Calu3 (cell line): ENCODE results near the gene ARMH3. TPM values are rescaled to one million over a fixed set of nuclear protein-coding genes. Genes with fewer than 3 reads are reported as not detected.

ENCODE experiments used
- BruUV-seq: library from RNA; stranded (reverse); fragments of 400-500 nt; replicated peaks from 2 replicates; lab custom pipeline; 2021; lab: Mats Ljungman, UMichigan
- CTCF ChIA-PET: fragments of 300-600 bp; sonication (Branson Sonifier 250); formaldehyde crosslinking; loops from one replicate; lab custom pipeline; 2022; ENCODE audit warnings: antibody characterized with exemption; lab: Charles Lee
- DNase-seq: peaks from one replicate; pipeline ENCODE4 v3.0.0; 2022
- H3K27ac Mint-ChIP-seq: one replicate; pipeline ENCODE4 v1.8.0; 2022; ENCODE audit warnings: mixed read lengths; ENCODE audit not compliant: unreplicated experiment
- H3K27me3 Mint-ChIP-seq: one replicate; pipeline ENCODE4 v1.8.0; 2022; ENCODE audit warnings: mixed read lengths; ENCODE audit not compliant: unreplicated experiment
- H3K36me3 Mint-ChIP-seq: one replicate; pipeline ENCODE4 v1.8.0; 2022; ENCODE audit warnings: mild to moderate bottlenecking, moderate library complexity, mixed read lengths; ENCODE audit not compliant: insufficient read depth, unreplicated experiment
- H3K4me1 Mint-ChIP-seq: one replicate; pipeline ENCODE4 v1.8.0; 2022; ENCODE audit warnings: mild to moderate bottlenecking, low read depth, mixed read lengths; ENCODE audit not compliant: unreplicated experiment
- H3K4me3 Mint-ChIP-seq: one replicate; pipeline ENCODE4 v1.8.0; 2022; ENCODE audit warnings: mild to moderate bottlenecking, low read depth, moderate library complexity, mixed read lengths; ENCODE audit not compliant: unreplicated experiment
- H3K9me3 Mint-ChIP-seq: one replicate; pipeline ENCODE4 v1.8.0; 2022; ENCODE audit warnings: low read depth, mixed read lengths; ENCODE audit not compliant: unreplicated experiment
- CTCF ChIP-seq: fragments of 200-600 bp; IDR thresholded peaks from one replicate; pipeline ENCODE4 v1.8.0; 2022; ENCODE audit warnings: antibody characterized with exemption; ENCODE audit not compliant: unreplicated experiment
- intact Hi-C: fragments of 100-400 bp; cut with micrococcal nuclease; formaldehyde crosslinking; loops from one replicate; pipeline ENCODE4 v1.10.0; 2022; ENCODE audit not compliant: unreplicated experiment
- total RNA-seq: library from RNA; stranded (reverse); gene quantifications from 2 replicates; pipeline ENCODE4 v1.2.3, GENCODE V29; 2022

The ARMH3 gene
- total RNA-seq, 1 experiment from 2014 or later, result 14.1 TPM

DNA sequence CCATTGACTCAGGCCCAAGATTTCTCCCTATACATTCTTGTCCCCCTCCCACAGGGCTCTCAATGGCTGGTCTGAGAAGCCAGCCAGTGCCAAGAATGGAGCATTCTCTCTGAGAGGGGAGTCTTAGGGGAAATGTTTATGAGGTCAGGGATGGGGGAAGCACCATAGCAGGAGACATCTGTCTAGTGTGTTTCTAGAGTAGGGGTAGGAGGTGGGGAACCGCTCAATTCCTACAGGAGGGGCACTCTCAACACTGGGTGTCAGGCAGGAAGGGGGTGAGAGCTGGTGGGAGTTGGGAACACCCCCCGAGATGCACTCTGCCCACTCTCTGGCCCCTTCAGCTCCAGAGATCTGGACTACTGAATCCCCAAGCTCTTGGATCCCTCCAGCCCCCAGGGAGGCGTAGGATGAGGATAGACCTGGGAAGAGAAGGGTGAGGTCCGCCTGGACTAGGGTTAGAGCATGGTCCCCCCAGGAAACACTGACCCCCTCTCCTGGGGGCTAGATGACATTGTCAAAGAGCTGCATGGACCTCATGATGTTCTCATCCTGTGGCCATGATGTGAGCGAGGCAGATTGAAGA, 229.0 kb downstream of the ARMH3 start:
- H3K36me3 Mint-ChIP-seq, result peaks cover 11% of the 10 kb centered on the region
- no peaks in the 10 kb centered on the region for H3K9me3 Mint-ChIP-seq
- no peak overlapping the region for H3K27ac Mint-ChIP-seq
- no TSS peak for BruUV-seq
- TF ChIP-seq CTCF, result no peak
- intact Hi-C loops, result no loop called here
- H3K4me1 Mint-ChIP-seq, result peaks cover 10% of the 10 kb centered on the region
- DNase-seq, result no peak
- H3K4me3 Mint-ChIP-seq, result no peak overlapping the region
- CTCF ChIA-PET, result interaction anchor here (0.6 kb wide), 1 partner anchor 249 kb away, joined by 3 read pairs; no protein-coding TSS in a partner anchor
- H3K27me3 Mint-ChIP-seq, result no peaks in the 10 kb centered on the region

- Mint-ChIP-seq H3K27ac (no peak overlapping the region), H3K9me3 (no peaks in the 10 kb centered on the region), H3K4me3 (no peak overlapping the region), H3K4me1 (no peaks in the 10 kb centered on the region), H3K27me3 (no peaks in the 10 kb centered on the region), H3K36me3 (no peaks in the 10 kb centered on the region)
- no TSS peak for BruUV-seq
- no peak for TF ChIP-seq CTCF
- intact Hi-C loops, result no loop called here
- DNase-seq, result no peak
- CTCF ChIA-PET, result no interaction called here
Observed at GRCh38 chr10:101824736-101825135, 231.2 kb downstream of the ARMH3 start.

- no peaks in the 10 kb centered on the region for H3K27me3 Mint-ChIP-seq
- no peak for TF ChIP-seq CTCF
- intact Hi-C loops, result no loop called here
- TSS peak; percentile 70 for BruUV-seq
- peak; percentile 18 for DNase-seq
- peak overlapping the region; percentile 89 for H3K27ac Mint-ChIP-seq
- H3K4me3 Mint-ChIP-seq, result peak overlapping the region; percentile 90
- H3K4me1 Mint-ChIP-seq, result peaks cover 7% of the 10 kb centered on the region
- H3K36me3 Mint-ChIP-seq, result peaks cover 50% of the 10 kb centered on the region
- H3K9me3 Mint-ChIP-seq, result no peaks in the 10 kb centered on the region
- CTCF ChIA-PET, result interaction anchor here (1.1 to 2.2 kb wide), 4 partner anchors 17 to 38 kb away, joined by 4 to 22 read pairs (median 4); no protein-coding TSS in a partner anchor
Observed at GRCh38 chr10:101818872-101819633, 236.9 kb downstream of the ARMH3 start.

DNA sequence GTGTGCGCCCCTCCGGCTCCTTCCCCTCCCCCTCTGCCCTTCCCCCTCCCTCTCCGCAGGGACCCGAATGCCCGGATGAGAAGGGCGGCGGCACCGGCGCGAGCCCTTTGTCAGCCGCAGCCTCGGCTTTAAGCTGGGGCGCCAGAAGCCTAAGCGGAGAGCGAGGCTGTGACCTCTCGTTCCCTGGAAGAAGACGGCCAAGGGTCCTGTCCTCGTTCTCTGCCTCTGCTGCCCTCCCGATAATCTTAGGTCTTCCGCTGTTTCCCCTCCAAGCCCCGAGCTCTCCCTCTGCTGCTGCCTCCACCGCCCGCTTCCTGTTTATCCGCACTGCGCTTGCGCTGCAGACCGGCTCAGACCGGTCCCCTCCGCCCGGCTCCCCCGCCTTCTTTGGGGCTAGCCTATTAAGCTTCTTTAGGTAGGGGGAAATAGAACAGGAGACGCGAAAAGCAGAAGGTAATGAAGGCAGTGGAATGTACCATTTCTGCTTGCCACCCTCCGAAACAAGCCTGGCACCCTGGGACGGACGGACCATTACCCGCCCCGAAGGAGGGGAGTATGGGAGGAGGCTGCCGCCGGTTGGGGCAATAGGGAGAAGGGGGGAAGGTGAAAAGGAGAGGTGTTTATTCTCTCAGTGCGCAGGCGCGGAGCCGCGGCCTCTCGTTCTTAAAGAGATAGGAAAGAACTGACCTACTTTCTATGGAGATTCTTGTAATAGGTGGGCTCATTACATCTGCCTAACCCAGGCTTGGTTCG, 237.7 kb downstream of the ARMH3 start, which contains the start of gene OGA:
Gene OGA, minus strand, starts transcription at position 326 of the 753 bp plus-strand sequence. CDS start 422 bp downstream, outside the sequence.
- H3K27me3 Mint-ChIP-seq, result no peaks in the 10 kb centered on the region
- no peak for TF ChIP-seq CTCF
- peak; percentile 94 for DNase-seq
- intact Hi-C loops, result no loop called here
- H3K36me3 Mint-ChIP-seq, result peaks cover 52% of the 10 kb centered on the region
- BruUV-seq, result no TSS peak
- no peaks in the 10 kb centered on the region for H3K9me3 Mint-ChIP-seq
- H3K4me3 Mint-ChIP-seq, result peak within 1 kb of the TSS; percentile 90
- CTCF ChIA-PET, result interaction anchor here (1.1 to 2.2 kb wide), 4 partner anchors 18 to 37 kb away, joined by 4 to 22 read pairs (median 4); no protein-coding TSS in a partner anchor
- H3K27ac Mint-ChIP-seq, result peak within 1 kb of the TSS; percentile 89
- H3K4me1 Mint-ChIP-seq, result peaks cover 7% of the 10 kb centered on the region
